NCI-H187 (cell line): ENCODE measurements around the gene TBC1D32.
A peak's percentile ranks its signal among the peaks of the same experiment; 100 is the strongest.
"Not testable (repeated sequence)": the region's sequence is repeated elsewhere in the genome, so short reads cannot be mapped to it uniquely, and the experiment has no call there.

Experiments
- DNase-seq, 2 experiments: peaks; one replicate each; lab custom pipeline; 2025; lab: John Stamatoyannopoulos, UW

The TBC1D32 gene, protein sequence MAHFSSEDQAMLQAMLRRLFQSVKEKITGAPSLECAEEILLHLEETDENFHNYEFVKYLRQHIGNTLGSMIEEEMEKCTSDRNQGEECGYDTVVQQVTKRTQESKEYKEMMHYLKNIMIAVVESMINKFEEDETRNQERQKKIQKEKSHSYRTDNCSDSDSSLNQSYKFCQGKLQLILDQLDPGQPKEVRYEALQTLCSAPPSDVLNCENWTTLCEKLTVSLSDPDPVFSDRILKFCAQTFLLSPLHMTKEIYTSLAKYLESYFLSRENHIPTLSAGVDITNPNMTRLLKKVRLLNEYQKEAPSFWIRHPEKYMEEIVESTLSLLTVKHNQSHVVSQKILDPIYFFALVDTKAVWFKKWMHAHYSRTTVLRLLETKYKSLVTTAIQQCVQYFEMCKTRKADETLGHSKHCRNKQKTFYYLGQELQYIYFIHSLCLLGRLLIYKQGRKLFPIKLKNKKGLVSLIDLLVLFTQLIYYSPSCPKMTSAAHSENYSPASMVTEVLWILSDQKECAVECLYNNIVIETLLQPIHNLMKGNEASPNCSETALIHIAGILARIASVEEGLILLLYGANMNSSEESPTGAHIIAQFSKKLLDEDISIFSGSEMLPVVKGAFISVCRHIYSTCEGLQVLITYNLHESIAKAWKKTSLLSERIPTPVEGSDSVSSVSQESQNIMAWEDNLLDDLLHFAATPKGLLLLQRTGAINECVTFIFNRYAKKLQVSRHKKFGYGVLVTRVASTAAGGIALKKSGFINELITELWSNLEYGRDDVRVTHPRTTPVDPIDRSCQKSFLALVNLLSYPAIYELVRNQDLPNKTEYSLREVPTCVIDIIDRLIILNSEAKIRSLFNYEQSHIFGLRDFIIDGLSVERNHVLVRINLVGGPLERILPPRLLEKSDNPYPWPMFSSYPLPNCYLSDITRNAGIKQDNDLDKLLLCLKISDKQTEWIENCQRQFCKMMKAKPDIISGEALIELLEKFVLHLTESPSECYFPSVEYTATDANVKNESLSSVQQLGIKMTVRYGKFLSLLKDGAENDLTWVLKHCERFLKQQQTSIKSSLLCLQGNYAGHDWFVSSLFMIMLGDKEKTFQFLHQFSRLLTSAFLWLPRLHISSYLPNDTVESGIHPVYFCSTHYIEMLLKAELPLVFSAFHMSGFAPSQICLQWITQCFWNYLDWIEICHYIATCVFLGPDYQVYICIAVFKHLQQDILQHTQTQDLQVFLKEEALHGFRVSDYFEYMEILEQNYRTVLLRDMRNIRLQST

GRCh38 chr6:121334299-121335086 is at the start of gene TBC1D32:
Gene TBC1D32 (minus strand): TSS chr6:121334480. CDS start chr6:121334430, 50 bp downstream.
- peak; percentile 72 to 85 for DNase-seq

GRCh38 chr6:121383478-121383877 is 49.2 kb upstream of the TBC1D32 start:
- DNase-seq: no peak

GRCh38 chr6:121382467-121383121 is 48.3 kb upstream of the TBC1D32 start:
- DNase-seq: no peak

DNA sequence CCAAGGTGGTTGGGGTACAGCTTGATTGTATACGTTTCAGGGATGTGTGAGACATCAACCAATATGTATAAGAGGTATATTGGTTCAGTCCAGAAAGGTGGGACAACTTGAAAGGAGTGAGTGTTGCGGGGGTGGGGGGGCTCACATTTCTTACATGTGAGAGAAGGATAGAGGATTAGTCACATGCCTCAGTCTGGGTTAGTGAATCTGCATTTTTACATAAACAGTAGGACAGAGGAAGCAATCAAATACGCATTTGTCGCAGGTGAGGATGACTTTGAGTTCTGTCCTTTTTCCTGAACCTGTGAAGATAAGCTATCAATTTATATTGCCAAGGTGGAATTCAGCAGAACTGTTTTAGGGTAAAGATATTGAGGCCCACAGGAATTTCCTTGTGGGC is 42.1 kb upstream of the TBC1D32 start:
- no peak for DNase-seq

GRCh38 chr6:121374219-121374618 is 39.9 kb upstream of the TBC1D32 start:
- DNase-seq: not testable (repeated sequence)

DNA sequence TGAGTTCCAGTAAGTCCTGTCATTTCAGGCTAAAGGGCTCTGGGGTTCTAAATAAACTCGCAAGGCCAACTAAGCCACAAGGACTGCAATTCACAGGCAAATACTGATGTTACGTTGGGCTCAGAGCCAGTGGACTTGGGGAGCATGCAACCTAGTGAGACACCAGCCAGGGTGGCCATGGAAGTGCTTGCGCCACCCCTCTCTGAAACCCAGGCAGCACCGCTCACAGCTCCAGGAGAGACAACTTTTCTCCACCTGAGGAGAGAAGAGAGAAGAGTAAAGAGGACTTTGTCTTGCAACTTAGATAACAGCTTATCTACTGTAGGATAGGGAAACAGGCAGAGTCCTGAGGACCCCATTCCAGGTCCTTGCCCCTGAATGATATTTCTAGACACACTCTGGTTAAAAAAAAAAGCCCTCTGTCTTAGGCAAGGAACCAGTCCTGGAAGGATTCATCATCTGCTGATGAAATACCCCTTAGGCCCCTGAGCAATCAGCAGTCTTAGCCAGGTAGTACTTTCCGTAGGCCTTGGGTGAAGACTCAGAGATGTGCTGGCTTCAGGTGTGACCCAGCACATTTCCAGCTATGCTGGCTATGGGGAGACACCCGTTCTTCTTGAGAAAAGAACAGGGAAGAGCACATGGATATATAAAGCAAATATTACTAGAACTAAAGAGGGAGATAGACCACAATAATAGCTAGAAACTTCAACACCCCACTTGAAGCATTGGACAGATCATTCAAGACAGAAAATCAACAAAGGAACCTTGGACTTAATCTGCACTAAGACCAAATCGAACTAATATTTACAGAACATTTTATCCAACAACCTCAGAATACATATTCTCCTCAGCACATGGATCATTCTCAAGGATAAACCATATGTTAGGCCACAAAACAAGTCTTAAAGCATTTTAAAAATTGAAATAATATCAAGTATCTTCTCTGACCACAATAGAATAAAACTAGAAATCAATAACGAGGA is 31.5 kb upstream of the TBC1D32 start:
- no peak for DNase-seq

- DNase-seq: no peak
Measured at GRCh38 chr6:121356575-121356974, 22.3 kb upstream of the TBC1D32 start.

GRCh38 chr6:121354764-121355163 is 20.5 kb upstream of the TBC1D32 start:
- no peak for DNase-seq

GRCh38 chr6:121352941-121353340 is 18.7 kb upstream of the TBC1D32 start:
- DNase-seq: no peak

GRCh38 chr6:121351916-121352315 is 17.6 kb upstream of the TBC1D32 start:
- DNase-seq: no peak

GRCh38 chr6:121349596-121349995 is 15.3 kb upstream of the TBC1D32 start:
- no peak for DNase-seq

- no peak for DNase-seq
Measured at GRCh38 chr6:121347484-121347883, 13.2 kb upstream of the TBC1D32 start.

DNA sequence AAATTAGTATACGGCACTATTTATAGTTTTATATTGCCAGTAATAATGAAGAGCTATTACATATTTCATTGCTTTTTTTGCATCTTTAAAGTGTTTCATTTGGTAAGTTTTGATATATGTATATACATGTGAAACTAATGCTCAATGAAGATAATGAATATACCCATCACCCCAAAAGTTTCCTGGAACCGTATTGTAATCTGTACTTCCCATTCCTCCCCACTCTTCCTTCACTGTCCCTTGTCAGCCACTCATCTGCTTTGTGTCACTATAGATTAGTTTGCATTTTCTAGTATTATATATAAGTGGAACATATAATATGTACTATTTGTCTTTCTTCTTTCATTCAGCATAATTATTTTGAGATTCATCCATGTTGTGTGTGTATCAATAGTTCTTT is 10.3 kb upstream of the TBC1D32 start:
- DNase-seq: no peak

- no peak for DNase-seq
Measured at GRCh38 chr6:121339639-121340226, 5.5 kb upstream of the TBC1D32 start.

GRCh38 chr6:121338956-121339355 is 4.7 kb upstream of the TBC1D32 start:
- no peak for DNase-seq

- DNase-seq: no peak
Measured at GRCh38 chr6:121338366-121338765, 4.1 kb upstream of the TBC1D32 start.

GRCh38 chr6:121335087-121336008 is 1.1 kb upstream of the TBC1D32 start:
- DNase-seq: no peak

- not testable (repeated sequence) for DNase-seq
Measured at GRCh38 chr6:121333694-121334093, 586 bp downstream of the TBC1D32 start.
